ENCODE results near the gene SLC12A3. TPM values are rescaled to one million over a fixed set of nuclear protein-coding genes. Genes with fewer than 3 reads are reported as not detected.
"Not testable (repeated sequence)": the region's sequence is repeated elsewhere in the genome, so short reads cannot be mapped to it uniquely, and the experiment has no call there.

The SLC12A3 gene
- total RNA-seq, 1 donor from 2014 or later, result not detected

GRCh38 chr16:56930486-56931270 is 65.7 kb downstream of the SLC12A3 start:
- peak overlapping the region; percentile 94 for H3K27ac Mint-ChIP-seq

DNA sequence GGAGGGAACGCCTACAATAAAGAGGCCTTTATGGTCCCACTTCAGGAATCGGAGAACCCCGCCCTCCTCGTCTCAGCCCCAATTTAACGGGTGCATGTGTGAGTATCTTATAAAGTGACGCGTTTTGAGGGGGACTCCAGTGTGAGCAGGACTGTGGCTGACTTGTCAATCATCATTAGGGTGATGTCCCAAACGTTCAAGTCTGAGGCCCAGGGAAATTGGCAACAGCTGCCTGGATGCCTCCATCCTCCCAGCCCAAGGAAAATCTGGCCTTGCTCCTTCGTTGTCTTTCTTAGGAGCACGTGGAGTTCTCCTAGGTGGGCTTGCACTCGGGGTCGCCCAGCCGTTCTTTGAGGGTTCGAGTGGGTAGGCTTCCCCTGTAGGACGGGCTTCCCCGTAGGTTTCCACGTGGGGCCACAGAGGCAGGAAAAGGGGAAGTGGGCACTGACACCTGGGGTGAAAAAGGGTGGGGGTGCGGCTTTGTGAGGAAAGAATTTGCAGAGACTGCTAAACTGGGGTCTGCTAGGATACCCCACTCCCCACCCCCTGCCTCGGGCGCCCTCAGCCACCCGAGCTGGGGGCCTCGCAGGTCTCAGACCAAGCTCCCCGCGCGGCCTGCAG is 66.4 kb downstream of the SLC12A3 start:
- Mint-ChIP-seq H3K27me3 (ENCODE audit: insufficient read depth) (no peaks in the 10 kb centered on the region), H3K4me3 (peak overlapping the region; percentile 95), H3K27ac (peak overlapping the region; percentile 94), H3K36me3 (ENCODE audit: low read depth) (peaks cover 35% of the 10 kb centered on the region), H3K4me1 (ENCODE audit: low read depth) (peaks cover 34% of the 10 kb centered on the region), H3K9me3 (no peaks in the 10 kb centered on the region)
- DNase-seq (ENCODE audit: low spot score), result no peak
- intact Hi-C loops (cut with micrococcal nuclease), result loop anchor here (1.0 to 10.0 kb wide), 8 partner anchors 13 to 1193 kb away; partner anchors contain the start of genes CCDC102A, CFAP20, CIAPIN1 and COQ9

More at GRCh38 chr16:56930486-56931270, 65.7 kb downstream of the SLC12A3 start:
- Mint-ChIP-seq H3K36me3 (ENCODE audit: low read depth) (peaks cover 29% of the 10 kb centered on the region), H3K4me1 (ENCODE audit: low read depth) (peaks cover 28% of the 10 kb centered on the region), H3K9me3 (no peaks in the 10 kb centered on the region), H3K4me3 (peak overlapping the region; percentile 95), H3K27me3 (ENCODE audit: insufficient read depth) (no peaks in the 10 kb centered on the region)
- intact Hi-C loops (cut with micrococcal nuclease), result loop anchor here (1.0 to 10.0 kb wide), 8 partner anchors 14 to 1194 kb away; partner anchors contain the start of genes CCDC102A, CFAP20, CIAPIN1 and COQ9
- no peak for DNase-seq (ENCODE audit: low spot score)

DNA sequence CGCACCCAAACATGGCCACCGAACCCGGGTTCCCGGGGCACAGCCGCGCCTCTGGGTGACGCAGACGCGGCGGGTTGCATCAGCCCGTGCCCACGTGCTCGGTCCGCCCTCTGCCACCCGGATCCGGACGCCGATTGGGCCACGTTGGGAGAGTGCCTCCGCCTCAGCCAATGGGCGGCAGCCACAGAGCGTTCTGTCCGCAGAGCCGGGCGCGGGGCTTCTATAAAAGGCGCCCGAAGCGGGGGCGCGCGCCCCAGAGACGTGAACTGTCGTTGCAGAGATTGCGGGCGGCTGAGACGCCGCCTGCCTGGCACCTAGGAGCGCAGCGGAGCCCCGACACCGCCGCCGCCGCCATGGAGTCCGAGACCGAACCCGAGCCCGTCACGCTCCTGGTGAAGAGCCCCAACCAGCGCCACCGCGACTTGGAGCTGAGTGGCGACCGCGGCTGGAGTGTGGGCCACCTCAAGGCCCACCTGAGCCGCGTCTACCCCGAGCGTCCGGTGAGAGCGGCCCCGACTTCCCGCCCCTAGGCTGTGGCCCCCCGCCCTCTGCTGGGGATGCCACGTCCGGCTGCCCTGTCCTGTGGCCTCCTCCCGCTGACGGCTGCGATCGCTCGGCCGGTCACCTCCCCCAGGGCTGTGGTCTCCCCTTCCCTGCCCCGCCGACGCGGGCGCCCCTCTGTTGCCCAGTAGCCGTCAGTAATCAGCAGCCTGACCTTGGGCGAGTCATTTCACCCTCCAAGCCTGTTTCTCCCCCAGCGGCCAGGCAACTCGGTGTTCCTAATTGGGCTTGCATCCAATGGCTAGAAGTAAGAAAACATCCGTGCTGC is 67.1 kb downstream of the SLC12A3 start, which contains the start of gene HERPUD1:
Gene HERPUD1, plus strand, starts transcription at position 251 of the 829 bp plus-strand sequence. Its CDS starts 103 bp downstream, at position 354.
- no peaks in the 10 kb centered on the region for H3K9me3 Mint-ChIP-seq
- H3K27ac Mint-ChIP-seq, result peak within 1 kb of the TSS; percentile 94
- peaks cover 43% of the 10 kb centered on the region for H3K36me3 Mint-ChIP-seq (ENCODE audit: low read depth)
- H3K27me3 Mint-ChIP-seq (ENCODE audit: insufficient read depth), result no peaks in the 10 kb centered on the region
- intact Hi-C loops (cut with micrococcal nuclease), result loop anchor here (1.0 to 10.0 kb wide), 10 partner anchors 13 to 1193 kb away; partner anchors contain the start of genes CCDC102A, CFAP20, CIAPIN1 and COQ9
- H3K4me3 Mint-ChIP-seq, result peak within 1 kb of the TSS; percentile 95
- H3K4me1 Mint-ChIP-seq (ENCODE audit: low read depth), result peaks cover 41% of the 10 kb centered on the region
- DNase-seq (ENCODE audit: low spot score), result peak; percentile 99

DNA sequence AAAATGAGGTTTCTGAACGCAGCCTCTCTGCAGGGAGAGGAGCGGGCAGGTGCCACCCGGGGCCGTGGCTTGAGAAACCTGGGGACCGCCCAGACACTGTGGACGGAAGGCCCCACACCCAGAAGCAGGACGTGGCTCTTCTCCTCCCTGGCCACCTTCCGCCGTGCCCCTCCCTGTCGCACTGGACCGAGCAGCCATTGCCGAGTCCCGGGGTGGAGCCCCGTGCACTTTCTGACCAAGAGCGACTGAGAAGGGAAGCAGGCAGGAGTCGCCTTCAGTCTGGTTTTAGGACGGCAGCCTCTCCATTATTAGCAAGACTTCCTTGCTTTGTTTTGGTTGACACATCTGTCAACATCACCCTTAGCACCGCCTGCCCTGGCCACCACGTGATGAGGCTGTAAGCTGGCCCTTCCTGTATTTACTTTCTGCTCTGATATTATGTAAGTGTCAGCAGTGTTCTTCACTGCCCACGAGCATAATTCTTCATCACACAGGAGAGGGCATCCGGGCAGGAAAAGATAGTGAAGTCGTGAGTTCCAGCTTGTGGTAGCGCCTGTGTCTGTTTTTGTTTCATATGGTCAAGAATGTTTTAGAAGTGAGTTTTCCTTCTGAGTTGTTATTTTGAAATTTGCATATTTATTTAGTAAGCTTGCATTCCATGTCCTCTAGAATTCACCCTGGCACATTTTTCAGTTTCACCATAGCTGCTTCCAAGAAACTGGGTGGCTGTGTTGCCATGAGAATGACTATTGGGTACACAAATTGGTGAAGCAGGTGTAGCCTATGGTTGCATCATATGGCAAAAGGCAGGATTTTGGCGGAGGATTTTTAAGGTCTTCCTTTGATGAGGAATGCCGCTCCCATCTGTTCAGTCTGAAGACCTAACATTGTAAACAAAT is 68.0 kb downstream of the SLC12A3 start:
- H3K36me3 Mint-ChIP-seq (ENCODE audit: low read depth), result peaks cover 50% of the 10 kb centered on the region
- H3K4me3 Mint-ChIP-seq, result peak overlapping the region; percentile 95
- H3K27me3 Mint-ChIP-seq (ENCODE audit: insufficient read depth), result no peaks in the 10 kb centered on the region
- no peaks in the 10 kb centered on the region for H3K9me3 Mint-ChIP-seq
- H3K4me1 Mint-ChIP-seq (ENCODE audit: low read depth), result peaks cover 50% of the 10 kb centered on the region
- intact Hi-C loops (cut with micrococcal nuclease), result loop anchor here (1.0 to 10.0 kb wide), 8 partner anchors 16 to 1192 kb away; partner anchors contain the start of genes CCDC102A, CFAP20, CIAPIN1 and COQ9
- peak overlapping the region; percentile 94 for H3K27ac Mint-ChIP-seq
- peak; percentile 34 for DNase-seq (ENCODE audit: low spot score)

- H3K4me1 Mint-ChIP-seq (ENCODE audit: low read depth), result peaks cover 60% of the 10 kb centered on the region
- peak overlapping the region; percentile 94 for H3K27ac Mint-ChIP-seq
- no peaks in the 10 kb centered on the region for H3K27me3 Mint-ChIP-seq (ENCODE audit: insufficient read depth)
- peak overlapping the region; percentile 95 for H3K4me3 Mint-ChIP-seq
- DNase-seq (ENCODE audit: low spot score), result no peak
- intact Hi-C loops (cut with micrococcal nuclease), result loop anchor here (2.0 to 10.0 kb wide), 7 partner anchors 57 to 1191 kb away; partner anchors contain the start of genes CCDC102A, CFAP20, CIAPIN1 and COQ9
- no peaks in the 10 kb centered on the region for H3K9me3 Mint-ChIP-seq
- H3K36me3 Mint-ChIP-seq (ENCODE audit: low read depth), result peaks cover 57% of the 10 kb centered on the region
Observed at GRCh38 chr16:56933828-56934598, 69.0 kb downstream of the SLC12A3 start.

DNA sequence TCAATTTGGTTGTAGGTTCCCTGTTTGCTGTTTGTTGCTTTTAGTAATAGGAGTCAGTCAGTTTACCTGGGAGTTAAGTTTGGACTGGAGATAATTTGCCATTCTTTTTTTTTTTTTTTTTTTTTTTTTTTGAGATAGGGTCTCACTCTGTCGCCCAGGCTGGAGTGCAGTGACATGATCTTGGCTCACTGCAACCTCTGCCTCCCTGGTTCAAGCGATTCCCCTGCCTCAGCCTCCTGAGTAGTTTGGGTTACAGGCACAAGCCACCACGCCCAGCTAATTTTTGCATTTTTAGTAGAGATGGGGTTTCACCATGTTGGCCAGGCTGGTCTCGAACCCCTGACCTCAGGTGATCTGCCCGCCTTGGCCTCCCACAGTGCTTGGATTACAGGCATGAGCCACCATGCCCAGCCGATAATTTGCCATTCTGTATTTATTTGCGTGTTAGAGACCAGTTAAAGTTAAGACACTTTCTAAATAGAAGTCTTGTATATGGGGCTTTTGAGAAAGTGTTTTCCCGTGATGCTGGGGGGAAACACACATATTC is 69.7 kb downstream of the SLC12A3 start:
- H3K4me3 Mint-ChIP-seq, result peak overlapping the region; percentile 95
- H3K27me3 Mint-ChIP-seq (ENCODE audit: insufficient read depth); DNase-seq (ENCODE audit: low spot score); H3K9me3 Mint-ChIP-seq: not testable (repeated sequence)
- H3K27ac Mint-ChIP-seq, result peak overlapping the region; percentile 65
- H3K36me3 Mint-ChIP-seq (ENCODE audit: low read depth), result peaks cover 62% of the 10 kb centered on the region
- peaks cover 67% of the 10 kb centered on the region for H3K4me1 Mint-ChIP-seq (ENCODE audit: low read depth)
- intact Hi-C loops (cut with micrococcal nuclease), result loop anchor here (5.0 to 10.0 kb wide), 7 partner anchors 78 to 1190 kb away; partner anchors contain the start of genes CCDC102A, CFAP20, CIAPIN1 and COQ9

GRCh38 chr16:56935201-56935600 is 70.2 kb downstream of the SLC12A3 start:
- Mint-ChIP-seq H3K36me3 (ENCODE audit: low read depth) (peaks cover 67% of the 10 kb centered on the region), H3K4me1 (ENCODE audit: low read depth) (peaks cover 72% of the 10 kb centered on the region), H3K27ac (peak overlapping the region; percentile 57), H3K27me3 (ENCODE audit: insufficient read depth) (no peaks in the 10 kb centered on the region), H3K4me3 (peak overlapping the region; percentile 95), H3K9me3 (no peaks in the 10 kb centered on the region)
- intact Hi-C loops (cut with micrococcal nuclease), result loop anchor here (5.0 to 10.0 kb wide), 4 partner anchors 203 to 1190 kb away; partner anchors contain the start of genes CCDC102A, CFAP20, CIAPIN1 and COQ9
- DNase-seq (ENCODE audit: low spot score), result no peak

DNA sequence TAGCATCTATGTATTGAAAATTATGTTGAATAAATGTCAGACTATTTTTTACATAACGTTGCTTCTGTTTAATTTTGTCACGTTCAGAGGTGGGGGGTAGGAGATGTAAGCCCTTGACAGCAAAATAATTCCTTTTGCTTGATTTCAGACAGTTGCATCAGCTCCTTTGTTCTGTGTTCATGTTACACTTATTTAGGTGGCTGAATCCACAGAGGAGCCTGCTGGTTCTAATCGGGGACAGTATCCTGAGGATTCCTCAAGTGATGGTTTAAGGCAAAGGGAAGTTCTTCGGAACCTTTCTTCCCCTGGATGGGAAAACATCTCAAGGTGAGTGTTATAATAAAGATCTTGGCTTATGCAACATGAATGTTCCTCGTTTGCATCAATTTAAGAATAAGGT is 71.5 kb downstream of the SLC12A3 start:
- intact Hi-C loops (cut with micrococcal nuclease), result loop anchor here (5.0 to 10.0 kb wide), 4 partner anchors 204 to 1188 kb away; partner anchors contain the start of genes CCDC102A, CFAP20, CIAPIN1 and COQ9
- DNase-seq (ENCODE audit: low spot score), result no peak
- H3K27me3 Mint-ChIP-seq (ENCODE audit: insufficient read depth), result no peaks in the 10 kb centered on the region
- no peaks in the 10 kb centered on the region for H3K9me3 Mint-ChIP-seq
- peaks cover 75% of the 10 kb centered on the region for H3K36me3 Mint-ChIP-seq (ENCODE audit: low read depth)
- peak overlapping the region; percentile 43 for H3K4me3 Mint-ChIP-seq
- peaks cover 64% of the 10 kb centered on the region for H3K4me1 Mint-ChIP-seq (ENCODE audit: low read depth)
- H3K27ac Mint-ChIP-seq, result peak overlapping the region; percentile 45

- peaks cover 79% of the 10 kb centered on the region for H3K36me3 Mint-ChIP-seq (ENCODE audit: low read depth)
- intact Hi-C loops (cut with micrococcal nuclease), result loop anchor here (1.0 to 10.0 kb wide), 5 partner anchors 8 to 1188 kb away; partner anchors contain the start of genes CCDC102A, CFAP20, CIAPIN1 and COQ9
- H3K4me3 Mint-ChIP-seq, result peak overlapping the region; percentile 40
- peak overlapping the region; percentile 27 for H3K27ac Mint-ChIP-seq
- H3K27me3 Mint-ChIP-seq (ENCODE audit: insufficient read depth), result no peaks in the 10 kb centered on the region
- H3K4me1 Mint-ChIP-seq (ENCODE audit: low read depth), result peaks cover 67% of the 10 kb centered on the region
- H3K9me3 Mint-ChIP-seq, result no peaks in the 10 kb centered on the region
- DNase-seq (ENCODE audit: low spot score), result no peak
Observed at GRCh38 chr16:56936950-56937349, 71.9 kb downstream of the SLC12A3 start.

DNA sequence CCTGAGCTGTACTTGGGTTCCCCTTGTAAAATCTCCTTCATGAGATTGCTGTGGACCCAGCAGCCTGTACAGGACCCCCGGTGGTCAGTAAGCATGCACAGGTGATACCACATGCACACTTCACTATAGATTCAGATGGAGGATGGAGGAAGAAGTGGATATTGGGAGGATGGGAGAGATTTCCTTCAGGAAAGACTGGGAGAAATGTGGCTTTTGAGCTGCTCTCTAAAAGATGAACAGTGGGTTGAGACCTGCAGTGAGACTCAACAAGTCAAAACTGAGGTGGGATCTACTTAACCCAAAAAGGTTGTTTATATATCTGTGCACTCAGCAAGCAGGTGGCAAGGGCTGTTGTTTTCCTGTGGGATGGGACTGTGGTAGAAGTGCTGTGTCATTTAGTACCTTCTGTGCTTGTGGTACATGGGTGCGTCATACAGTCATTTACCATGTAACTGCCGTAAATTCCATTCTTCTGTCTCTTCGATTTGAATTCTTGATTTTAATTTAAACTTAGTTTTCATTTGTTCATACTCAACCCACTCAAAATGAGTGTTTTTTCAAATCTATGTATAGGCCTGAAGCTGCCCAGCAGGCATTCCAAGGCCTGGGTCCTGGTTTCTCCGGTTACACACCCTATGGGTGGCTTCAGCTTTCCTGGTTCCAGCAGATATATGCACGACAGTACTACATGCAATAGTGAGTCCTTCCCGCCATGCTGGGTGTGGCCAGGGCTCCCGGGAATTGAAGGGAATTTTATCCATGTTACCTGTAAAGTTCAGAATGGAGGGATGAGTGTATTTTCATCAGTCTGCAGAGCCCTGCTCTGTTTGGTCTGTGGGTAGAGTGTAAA is 73.9 kb downstream of the SLC12A3 start:
- DNase-seq (ENCODE audit: low spot score), result peak; percentile 48
- H3K4me3 Mint-ChIP-seq, result peak overlapping the region; percentile 85
- no peaks in the 10 kb centered on the region for H3K27me3 Mint-ChIP-seq (ENCODE audit: insufficient read depth)
- intact Hi-C loops (cut with micrococcal nuclease), result loop anchor here (1.0 to 10.0 kb wide), 8 partner anchors 22 to 1186 kb away; partner anchors contain the start of genes CCDC102A, CFAP20, CIAPIN1 and COQ9
- H3K36me3 Mint-ChIP-seq (ENCODE audit: low read depth), result peaks cover 82% of the 10 kb centered on the region
- H3K4me1 Mint-ChIP-seq (ENCODE audit: low read depth), result peaks cover 83% of the 10 kb centered on the region
- H3K9me3 Mint-ChIP-seq, result no peaks in the 10 kb centered on the region
- H3K27ac Mint-ChIP-seq, result peak overlapping the region; percentile 97
